Transverse colon (tissue), 3 donors: ENCODE measurements around the gene AHDC1.

Experiments
- CTCF ChIP-seq, 5 experiments: fragments of 200-600 bp in 3 of 5; fragments of 450-650 bp in 2 of 5; sonication (generic) in 3 of 5; IDR thresholded peaks; 1 replicate in 2 of 5; 2 replicates in 3 of 5; pipeline ENCODE4 v1.5.1; 2016 to 2017; ENCODE audit warnings: antibody characterized with exemption in 5 of 5, inconsistent platforms in 3 of 5, mild to moderate bottlenecking in 2 of 5, moderate library complexity in 1 of 5
- EP300 ChIP-seq: sonication (generic); formaldehyde crosslinking; IDR thresholded peaks from one replicate; pipeline ENCODE4 v1.6.1; 2017; ENCODE audit warnings: antibody characterized with exemption, low read depth

- TF ChIP-seq EP300 (no peak), CTCF (IDR thresholded peaks at IDR 0.05) (peak; percentile 93 to 98 (median 94))
These were observed 47.0 kb downstream of the AHDC1 start for GRCh38 chr1:27556781-27557595.
